Measurements from ENCODE around the gene ZNF662.

ZNF662 gene

DNA sequence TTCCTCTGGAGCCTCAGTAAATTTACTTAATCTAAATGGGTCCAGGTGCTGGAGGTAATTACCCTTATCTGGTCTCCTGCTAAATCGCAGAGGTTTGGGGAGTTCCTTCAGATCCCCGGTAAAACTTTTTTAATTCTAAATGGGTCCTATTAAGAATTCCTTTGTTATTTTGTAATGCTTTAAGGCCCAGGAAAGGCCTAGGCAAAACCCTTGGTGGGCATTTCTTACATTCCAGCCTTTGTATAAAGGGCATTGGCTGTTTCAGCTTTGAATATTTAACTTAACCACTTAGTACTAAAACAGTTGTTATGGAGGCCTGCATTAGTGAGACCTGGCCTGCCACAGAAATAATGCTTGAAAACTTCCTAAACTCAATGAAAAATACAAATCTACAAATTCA lies 14.9 kb upstream of the ZNF662 start:
- no peak for DNase-seq

DNA sequence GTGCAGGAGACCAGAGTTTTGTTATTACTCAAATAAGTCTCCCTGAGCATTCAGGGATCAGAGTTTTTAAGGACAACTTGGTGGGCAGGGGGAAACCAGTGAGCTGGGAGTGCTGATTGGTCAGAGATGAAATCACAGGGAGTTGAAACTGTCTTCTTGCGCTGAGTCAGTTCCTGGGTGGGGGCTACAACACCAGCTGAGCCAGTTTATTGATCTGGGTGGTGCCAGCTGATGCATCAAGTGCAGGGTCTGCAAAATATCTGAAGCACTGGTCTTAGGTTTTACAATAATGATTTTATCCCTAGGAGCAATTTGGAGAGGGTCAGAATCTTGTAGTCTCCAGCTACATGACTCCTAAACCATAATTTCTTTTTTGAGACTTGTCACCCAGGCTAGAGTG lies 13.8 kb upstream of the ZNF662 start:
- no peak for DNase-seq

DNA sequence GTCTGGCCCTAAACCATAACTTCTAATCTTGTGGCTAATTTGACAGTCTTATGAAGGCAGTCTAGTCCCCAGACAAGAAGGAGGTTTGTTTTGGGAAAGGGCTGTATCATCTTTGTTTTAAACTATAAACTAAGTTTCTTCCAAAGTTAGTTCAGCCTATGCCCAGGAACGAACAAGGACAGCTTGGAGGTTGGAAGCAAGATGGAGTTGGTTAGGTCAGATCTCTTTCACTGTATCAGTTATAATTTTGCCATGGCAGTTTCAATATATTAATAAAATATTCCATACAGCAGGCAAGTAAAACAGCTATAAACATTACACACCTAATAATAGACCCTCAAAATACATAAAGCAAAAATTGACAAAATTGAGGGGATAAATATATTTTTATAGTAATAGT lies 13.1 kb upstream of the ZNF662 start:
- DNase-seq, result no peak

DNA sequence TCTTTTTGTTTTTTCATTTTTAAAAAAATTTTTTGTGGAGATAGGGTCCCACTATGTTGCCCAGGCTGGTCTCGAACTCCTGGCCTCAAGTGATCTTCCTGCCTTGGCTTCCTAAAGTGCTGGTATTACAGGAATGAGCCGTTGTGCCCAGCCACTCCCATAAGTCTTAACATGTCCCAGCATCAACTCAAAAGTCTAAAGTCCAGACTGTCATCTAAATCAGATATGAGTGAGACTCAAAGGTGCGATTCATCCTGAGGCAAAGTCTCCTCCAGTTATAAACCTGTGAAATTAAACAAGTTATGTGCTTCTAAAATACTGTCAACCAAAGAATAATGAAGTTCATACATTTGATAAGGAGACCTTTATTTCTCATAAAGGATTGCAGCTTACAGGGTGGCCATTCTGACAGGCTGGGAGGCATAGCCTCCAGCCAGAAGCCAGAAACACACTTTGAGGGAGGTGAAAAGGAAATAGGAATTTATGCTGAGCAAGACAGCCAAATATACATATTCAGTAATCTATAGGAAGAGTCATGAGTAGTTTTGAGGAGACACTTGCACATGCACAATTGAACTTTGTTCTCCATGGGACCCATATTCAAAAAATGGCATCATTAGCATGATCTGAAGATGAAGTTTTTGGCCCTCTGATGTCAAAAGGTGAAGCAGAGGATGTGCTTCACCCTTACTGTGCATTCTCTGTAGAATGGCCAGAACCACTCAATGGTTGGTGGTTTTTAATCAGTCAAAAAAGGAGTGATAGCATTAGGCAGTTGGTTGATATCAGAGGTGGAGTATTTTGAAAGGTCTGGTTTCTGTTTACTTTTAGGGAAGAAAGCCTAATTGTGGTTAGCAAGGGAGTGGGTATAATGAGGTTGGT lies 11.0 kb upstream of the ZNF662 start:
- no peak for DNase-seq

DNA sequence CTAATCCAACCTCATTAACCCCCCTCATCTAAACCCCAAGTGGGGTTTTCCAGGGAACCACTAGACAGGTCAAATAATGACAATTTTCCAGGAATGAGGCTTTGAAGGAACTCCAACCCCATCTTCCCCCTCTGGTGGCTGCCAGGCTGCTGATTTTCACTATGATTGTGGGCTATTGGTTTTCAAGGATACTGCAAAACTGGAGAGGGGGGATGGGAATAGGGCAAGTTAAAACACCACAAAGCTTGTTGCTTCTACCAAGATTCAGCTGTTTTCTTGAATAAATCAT lies 10.4 kb upstream of the ZNF662 start:
- DNase-seq, result no peak

DNA sequence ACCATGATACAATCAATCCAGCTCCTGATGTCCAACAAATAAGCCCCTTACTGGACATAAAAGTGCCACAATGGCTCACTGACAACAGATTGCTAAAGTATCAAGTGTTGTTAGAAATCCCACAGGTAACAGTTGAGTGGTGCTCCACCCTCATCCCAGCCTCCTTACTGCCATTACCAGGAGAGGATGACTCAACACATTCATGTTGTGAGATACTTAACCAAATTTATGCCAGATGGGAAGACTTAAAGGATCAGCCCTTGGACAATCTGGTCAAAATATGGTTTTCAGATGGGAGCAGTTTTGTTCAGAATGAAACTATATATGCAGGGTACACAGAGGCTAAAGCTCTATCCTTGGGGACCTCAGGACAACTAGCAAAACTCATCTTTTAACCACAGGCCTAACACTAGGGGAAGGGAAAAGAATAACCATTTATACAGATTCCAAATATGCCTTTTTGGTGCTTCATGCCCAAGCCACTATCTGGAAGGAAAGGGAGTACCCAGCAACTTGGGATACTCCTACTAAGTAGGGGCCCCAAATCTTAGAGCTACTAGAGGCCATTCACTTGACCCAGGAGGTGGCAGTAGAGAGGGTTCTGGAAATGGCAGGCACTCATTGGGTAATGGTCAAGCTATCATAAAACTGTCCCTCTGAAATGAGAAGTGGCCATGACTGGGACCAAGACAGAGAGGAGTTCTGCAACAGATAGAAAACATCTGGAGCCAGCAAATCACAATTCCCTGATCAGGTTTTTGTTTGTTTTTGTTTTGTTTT lies 6.9 kb upstream of the ZNF662 start:
- no peak for DNase-seq

DNA sequence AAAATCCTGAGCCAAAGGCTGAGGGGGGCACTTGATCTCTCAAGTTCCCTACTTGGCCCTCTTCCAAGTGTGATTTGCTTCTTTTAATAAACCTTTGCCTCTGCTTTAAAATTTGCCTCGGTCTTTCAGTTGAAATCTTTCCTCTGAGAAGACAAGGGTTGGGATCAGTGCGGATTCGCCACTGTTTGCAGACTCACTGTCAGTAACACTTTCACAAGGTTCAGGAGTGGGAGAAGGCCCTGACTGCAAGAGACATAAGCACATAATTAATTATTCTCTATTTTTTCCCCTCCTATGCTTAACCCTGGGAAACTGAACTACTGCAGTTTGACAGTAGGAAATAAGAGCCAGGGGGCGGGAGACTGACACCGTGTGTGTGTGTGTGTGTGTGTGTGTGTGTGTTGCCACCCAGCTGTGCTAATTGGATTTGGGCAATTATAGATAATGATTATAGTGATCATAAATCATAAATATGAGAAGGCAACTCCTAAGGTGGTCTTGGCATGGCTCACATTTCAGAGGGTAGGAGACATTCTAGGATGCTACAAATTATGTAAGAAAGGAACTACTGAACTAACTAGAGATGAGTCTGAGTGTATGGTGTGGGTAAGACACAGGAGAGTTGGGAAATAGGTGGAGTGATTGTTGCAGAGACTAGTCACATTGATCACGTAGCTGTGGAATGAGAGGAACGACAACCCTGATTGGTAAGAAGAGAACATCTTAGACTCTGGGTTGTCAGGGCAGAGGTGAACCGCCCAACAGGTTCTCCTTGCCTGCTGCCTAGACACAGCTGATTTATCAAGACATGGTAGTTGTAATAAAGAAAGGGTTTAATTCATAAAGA lies 5.5 kb upstream of the ZNF662 start:
- no peak for DNase-seq

DNA sequence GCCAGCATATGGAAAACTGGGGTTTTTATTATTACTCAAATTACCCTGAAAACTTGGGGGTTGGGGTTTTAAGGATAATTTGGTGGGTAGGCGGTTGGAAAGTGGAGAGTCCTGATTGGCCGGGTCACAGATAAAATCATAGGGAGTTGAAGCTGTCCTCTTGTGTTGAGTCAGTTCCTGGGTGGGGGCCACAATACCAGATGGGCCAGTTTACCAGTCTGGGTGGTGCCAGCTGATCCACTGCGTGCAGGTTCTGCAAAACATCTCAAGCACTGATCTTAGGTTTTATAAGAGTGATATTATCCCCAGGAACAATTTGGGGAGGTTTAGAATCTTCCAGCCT lies 4.9 kb upstream of the ZNF662 start:
- DNase-seq, result no peak

DNA sequence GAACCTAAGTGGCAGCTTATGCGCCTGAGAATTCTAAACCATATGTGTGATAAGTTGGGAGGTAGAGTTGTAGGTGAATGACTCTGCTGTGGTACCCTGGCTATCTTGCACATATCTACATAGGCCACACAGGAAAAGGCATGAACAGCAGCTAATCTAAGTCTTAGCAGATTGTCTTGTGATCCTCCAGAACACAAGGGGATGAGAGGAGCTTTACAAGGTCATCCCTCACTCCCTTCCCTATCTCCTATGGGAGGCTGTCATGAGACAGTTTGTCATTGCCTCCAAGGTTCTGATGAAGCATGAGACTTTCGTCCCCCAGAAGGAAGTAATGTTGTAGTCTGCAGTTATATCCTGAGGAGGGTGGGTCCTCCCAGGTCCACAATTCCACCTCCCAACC lies 3.7 kb upstream of the ZNF662 start:
- no peak for DNase-seq

DNA sequence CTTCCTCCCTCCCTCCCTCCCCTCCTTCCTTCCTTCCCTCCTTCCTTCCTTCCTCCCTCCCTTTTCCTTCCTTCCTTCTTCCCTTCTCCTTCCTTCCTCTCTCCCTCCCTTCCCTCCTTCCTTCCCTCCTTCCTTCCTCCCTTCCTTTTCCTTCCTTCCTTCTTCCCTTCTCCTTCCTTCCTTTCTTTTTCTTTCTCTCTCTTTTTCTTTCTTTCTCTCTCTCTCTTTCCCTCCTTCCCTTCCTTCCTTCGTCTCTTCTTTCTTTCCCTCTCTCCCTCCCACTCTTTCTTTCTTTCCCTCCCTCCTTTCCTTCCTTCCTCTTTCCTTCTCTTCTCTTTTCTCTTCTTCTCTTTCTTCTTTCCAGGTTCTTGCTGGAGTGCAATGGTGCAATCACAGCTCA lies 1.9 kb upstream of the ZNF662 start:
- no peak for DNase-seq

DNA sequence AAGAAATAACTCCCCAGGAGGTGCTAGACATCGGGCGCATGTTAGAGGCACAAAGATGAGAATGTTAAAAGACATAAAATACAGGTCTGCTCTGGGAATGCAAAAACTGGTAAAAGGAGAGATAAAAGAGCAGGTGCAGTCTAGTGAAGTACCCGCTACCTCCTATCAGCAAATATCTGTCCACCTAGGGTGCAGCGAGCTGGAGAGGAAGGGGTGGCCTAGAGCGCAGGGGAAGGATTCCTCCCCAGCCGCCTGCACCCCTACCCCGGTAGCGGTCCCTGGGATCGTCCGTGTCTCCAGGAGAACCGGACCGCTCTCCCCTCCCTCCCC lies 237 bp upstream of the ZNF662 start:
- DNase-seq, result no peak

DNA sequence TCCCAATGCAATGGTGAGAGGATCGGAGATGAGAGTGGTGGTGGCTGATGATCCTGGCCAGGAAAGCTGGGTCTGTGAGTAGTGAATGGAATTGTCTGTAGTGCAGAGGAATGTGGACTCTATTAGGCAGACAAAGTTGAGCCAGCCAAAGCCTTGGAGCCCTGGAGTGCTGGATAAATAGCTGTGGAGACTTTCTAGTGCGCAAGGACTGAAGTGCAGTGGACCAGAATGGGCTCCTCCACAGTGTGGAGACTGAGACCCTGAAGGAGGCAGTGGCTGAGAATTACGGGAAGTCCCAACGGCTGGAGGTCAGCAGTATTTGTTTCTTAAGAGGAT lies 874 bp downstream of the ZNF662 start:
- DNase-seq, result no peak

DNA sequence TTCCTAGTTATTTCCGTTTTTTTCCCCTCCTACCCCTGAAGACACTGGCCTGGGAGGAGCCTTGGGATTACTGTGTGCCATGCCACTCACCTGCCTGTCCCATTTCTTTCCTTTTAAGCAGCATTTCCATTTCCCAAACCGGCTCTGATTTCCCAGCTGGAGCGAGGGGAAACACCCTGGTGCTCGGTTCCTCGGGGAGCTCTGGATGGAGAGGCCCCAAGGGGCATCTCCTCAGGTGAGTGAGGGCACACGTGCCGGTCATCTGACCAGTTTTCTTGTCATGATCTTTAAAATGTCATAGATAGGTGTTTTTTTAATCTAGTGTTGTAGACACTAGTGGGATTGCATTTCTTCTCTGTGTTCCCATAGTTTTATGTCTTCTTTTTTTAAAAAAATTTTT lies 2.7 kb downstream of the ZNF662 start:
- no peak for DNase-seq

DNA sequence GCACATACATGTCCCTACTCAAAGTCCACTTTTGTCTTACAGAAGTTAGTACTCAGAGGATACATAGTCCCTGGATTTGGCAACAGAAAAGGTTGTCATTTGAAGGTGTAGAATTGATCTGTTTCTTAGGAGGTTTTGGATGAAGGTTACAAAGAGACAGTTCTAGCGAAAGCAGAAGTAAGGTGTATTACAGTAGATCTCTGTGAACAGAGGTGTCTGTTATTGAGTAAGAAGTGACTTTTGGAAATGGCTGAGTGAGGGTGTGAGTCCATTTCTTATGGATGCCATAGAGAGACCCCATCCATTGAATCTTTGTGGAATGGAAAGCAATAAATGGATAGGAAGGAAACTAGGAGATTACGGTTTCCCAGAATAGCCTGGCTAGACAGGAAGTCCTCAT lies 5.6 kb downstream of the ZNF662 start:
- DNase-seq, result no peak

DNA sequence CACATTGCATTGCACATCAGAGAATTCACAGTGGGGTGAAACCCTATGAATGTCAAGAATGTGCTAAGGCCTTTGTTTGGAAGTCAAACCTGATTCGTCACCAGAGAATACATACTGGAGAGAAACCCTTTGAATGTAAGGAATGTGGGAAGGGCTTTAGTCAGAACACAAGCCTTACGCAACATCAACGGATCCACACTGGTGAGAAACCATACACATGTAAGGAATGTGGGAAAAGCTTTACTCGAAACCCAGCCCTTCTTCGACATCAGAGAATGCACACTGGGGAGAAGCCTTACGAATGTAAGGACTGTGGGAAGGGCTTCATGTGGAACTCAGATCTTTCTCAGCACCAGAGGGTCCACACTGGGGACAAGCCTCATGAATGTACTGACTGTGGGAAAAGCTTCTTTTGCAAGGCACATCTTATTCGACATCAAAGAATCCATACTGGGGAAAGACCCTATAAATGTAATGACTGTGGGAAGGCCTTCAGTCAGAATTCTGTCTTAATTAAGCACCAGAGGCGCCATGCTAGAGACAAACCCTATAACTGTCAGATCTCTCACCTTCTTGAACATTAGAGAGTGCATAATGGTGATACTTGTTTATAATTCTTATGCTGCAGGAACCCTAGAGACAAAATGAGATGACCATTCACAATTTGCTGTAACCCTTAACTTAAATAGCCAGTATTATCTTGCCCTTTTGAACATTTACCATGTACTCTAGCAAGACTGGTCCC lies 9.0 kb downstream of the ZNF662 start:
- DNase-seq, result no peak

DNA sequence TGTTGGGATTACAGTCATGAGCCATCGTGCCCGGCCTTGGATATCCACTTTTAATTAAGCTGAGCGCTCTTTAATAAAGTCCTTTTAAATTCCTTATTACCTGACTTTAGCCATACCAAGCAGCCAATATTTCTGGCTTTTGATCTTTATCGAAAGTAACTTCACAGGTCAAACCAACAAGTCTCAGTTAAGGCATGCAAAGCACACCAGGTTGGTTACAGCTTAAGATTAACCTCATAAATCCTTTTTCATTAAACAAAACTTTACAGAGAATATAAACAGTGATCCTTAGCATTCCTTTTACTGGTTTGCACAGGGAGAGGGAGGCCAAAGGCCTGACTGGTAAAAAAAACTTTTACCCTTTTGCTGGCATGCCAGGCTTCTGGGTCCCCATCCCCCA lies 17.7 kb downstream of the ZNF662 start:
- DNase-seq, result no peak

DNA sequence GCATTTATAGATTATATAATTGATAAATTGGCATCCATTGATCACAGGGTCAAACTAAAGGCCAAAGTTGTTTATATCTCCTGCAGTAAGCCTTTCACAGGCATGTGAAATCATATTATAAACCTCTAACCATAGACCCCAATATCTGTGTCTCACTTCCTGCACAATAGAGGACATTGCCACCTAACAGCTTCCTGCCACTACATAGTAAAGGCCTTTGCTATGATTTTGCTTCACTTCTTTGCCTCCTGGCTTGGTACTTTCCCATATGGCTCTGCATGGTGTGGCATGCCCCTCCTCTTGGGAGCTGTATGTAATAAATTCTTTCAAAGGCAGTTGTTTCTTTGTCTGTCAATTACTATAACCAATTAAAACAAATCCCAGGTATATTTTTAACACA lies 20.4 kb downstream of the ZNF662 start:
- no peak for DNase-seq

DNA sequence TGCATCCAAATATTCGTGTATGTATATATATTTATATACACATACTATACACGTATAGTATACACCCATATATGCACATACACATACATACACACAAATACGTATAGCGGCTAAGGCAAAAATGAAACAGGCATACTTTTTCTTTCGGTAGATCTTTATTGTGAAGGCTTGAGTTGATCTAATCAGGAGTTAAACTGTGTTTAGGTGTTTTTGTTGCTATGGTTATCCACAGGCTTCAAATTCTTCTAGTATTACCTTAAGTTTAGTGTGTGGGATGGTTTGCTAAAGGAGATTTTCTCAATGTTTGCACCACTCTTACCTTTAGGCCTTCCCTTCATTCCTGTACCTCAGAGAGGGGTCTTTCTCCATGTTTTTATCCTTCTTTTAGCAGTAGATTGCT lies 28.2 kb downstream of the ZNF662 start:
- DNase-seq, result no peak

DNA sequence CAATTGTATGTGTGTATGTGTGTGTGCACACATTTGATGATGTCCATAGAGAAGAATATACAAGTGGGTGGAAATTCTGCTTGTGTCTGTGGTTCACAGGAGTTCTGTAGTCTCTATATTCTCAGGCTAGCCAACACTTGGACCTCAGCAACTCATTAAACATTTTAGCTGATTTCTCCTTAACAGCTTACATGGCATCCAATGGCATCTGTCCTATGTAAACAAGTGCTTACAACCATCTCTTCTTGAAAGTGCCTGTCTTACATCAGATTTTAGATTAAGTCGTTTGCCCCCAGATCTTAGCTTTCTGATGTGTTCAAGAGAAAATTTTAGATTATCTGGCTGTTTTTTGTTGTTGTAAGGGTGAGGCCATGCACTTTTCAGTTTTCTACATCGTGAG lies 29.0 kb downstream of the ZNF662 start:
- no peak for DNase-seq

DNA sequence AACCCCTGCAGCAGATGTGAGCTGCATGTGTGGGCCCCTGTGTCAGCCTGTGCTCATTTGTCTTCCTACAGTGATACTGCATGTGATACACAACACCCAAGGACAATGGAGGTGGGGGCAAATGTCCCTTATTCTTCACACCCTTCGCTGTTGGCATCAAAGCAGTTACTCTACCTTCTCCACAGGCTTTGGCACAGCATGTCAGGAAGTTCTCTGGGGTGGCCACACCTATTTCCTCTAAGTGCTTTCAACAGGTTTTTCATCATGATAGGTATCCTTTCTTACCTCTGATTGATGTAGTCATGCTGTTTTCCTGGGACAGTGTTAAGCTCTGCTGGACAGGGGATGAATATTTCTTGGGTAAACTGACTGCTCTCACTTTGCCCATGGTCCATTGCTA lies 29.5 kb downstream of the ZNF662 start:
- no peak for DNase-seq

DNA sequence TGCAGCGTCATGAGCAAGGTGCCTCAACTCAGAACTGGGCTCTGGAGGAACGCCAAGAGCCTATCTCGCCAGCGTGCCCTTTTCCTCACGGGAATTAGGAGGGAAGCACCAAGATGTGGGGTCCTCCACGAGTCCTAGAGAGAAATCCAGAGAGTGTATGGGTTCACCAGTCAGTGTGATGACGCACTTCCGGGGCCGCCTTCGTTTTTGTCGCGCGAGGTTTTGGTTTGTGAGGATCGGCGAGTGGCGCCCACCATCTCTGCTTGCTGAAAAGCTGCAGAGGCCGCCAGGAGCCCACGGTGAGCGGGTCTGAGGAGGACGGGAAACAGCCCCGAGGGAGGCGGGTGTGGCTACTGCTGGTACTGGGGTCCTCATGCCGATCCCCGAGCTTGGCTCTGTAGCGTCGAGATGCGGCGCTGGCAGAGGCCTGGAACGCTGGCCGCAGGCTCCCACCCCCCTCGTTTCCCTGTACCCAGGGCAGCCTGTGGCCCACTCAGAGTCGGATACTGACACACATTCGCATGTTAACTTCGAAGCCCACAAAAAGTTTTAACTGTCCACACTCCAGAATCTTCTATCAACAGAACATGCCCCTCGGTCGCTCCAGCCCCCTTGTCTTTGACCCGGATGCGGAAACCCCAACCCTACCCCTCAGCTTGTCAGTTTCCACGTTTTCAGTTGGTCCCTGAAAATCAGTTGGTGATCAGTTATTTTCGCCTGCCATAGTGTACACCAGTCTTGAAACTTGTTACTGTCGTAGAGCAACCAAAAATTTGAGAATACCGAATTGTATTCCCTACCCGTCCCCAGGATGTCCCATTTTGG lies 30.4 kb downstream of the ZNF662 start:
- peak; percentile 75 for DNase-seq

DNA sequence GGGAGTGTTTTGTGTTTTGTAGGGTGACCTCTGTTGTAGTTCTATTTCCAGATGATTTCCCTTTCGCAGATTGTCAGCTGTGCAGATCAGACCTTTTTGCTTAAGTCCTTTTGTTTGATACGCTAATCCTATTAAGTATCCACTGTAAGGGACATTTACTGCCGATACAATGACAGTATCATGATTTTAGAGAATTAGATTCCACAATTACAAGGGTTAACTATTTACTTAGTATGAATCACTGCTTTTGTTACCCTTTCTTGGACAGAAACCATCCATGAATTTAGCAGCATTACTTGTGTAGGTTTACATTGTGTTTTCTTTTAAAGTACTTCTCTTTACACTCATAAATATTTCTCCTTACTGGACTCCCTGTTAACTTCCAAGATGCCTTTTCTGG lies 31.4 kb downstream of the ZNF662 start:
- no peak for DNase-seq

DNA sequence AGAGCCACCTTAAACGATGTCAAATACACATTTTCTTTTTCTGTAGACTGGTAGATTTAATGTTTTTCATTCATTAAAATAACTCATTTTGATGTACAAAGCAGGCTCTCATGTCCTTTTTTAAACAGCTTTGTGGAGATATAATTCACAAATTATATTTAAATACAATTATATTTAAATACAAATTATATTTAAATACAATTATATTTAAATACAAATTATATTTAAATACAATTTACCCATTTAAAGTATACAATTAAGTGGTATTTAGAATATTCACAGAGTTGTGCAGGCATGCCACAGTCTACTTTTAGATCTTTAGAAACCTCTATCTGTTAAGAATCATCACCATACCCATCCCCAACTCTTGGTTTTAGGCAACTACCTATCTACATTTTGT lies 36.8 kb downstream of the ZNF662 start:
- DNase-seq, result no peak

Measured in left hindlimb (tissue), 1 donor.